MM.1S (cell line): ENCODE results near the gene CUL3.

Source experiments
- DNase-seq: peaks from one replicate; pipeline ENCODE4 v3.0.0-alpha.2; 2015
- H2AFZ ChIP-seq: fragments of 300-600 bp; sonication (generic); 2 replicates; pipeline ENCODE4 v1.6.0; 2016; ENCODE audit warnings: antibody characterized with exemption, low read length
- H3F3A ChIP-seq: fragments of 300-600 bp; sonication (generic); 2 replicates; pipeline ENCODE4 v1.6.1; 2016; ENCODE audit warnings: mild to moderate bottlenecking, antibody characterized with exemption, low read length, moderate library complexity, mixed read lengths; ENCODE audit not compliant: insufficient read depth
- H3K27ac ChIP-seq: fragments of 300-600 bp; sonication (generic); 2 replicates; pipeline ENCODE4 v1.5.1; 2016; ENCODE audit warnings: mild to moderate bottlenecking, low read length
- H3K27me3 ChIP-seq: fragments of 300-600 bp; sonication (generic); replicated peaks from 2 replicates; pipeline ENCODE4 v1.6.0; 2016; ENCODE audit warnings: low read length; ENCODE audit not compliant: insufficient read depth
- H3K36me3 ChIP-seq: fragments of 300-600 bp; sonication (generic); replicated peaks from 2 replicates; pipeline ENCODE4 v1.6.1; 2016; ENCODE audit warnings: mild to moderate bottlenecking, low read length, mixed read lengths; ENCODE audit not compliant: insufficient read depth
- H3K4me1 ChIP-seq: fragments of 300-600 bp; sonication (generic); 2 replicates; pipeline ENCODE4 v1.6.1; 2016; ENCODE audit warnings: low read length, mixed read lengths
- H3K4me2 ChIP-seq: fragments of 300-600 bp; sonication (generic); 2 replicates; pipeline ENCODE4 v1.6.0; 2016; ENCODE audit warnings: low read depth, low read length
- H3K4me3 ChIP-seq: fragments of 300-600 bp; sonication (generic); 2 replicates; pipeline ENCODE4 v1.5.1; 2016; ENCODE audit warnings: low read length, mixed read lengths
- H3K79me2 ChIP-seq: fragments of 300-600 bp; sonication (generic); 2 replicates; pipeline ENCODE4 v1.6.1; 2016; ENCODE audit warnings: mixed run types, low read length, mixed read lengths
- H3K9ac ChIP-seq: fragments of 300-600 bp; sonication (generic); 2 replicates; pipeline ENCODE4 v1.6.1; 2016; ENCODE audit warnings: low read length, mixed read lengths
- H3K9me2 ChIP-seq: fragments of 300-600 bp; sonication (generic); replicated peaks from 2 replicates; pipeline ENCODE4 v1.6.1; 2016; ENCODE audit warnings: mild to moderate bottlenecking, low read length, mixed read lengths; ENCODE audit not compliant: insufficient read depth
- H3K9me3 ChIP-seq: fragments of 300-600 bp; sonication (generic); replicated peaks from 2 replicates; pipeline ENCODE4 v1.6.1; 2016; ENCODE audit warnings: mild to moderate bottlenecking, low read length, mixed read lengths; ENCODE audit not compliant: insufficient read depth
- H4K20me1 ChIP-seq: fragments of 300-600 bp; sonication (generic); 2 replicates; pipeline ENCODE4 v1.6.1; 2016; ENCODE audit warnings: mild to moderate bottlenecking, low read length, moderate library complexity, mixed read lengths; ENCODE audit not compliant: insufficient read depth
- EZH2 ChIP-seq: fragments of 300-600 bp; sonication (generic); optimal IDR thresholded peaks from 2 replicates; pipeline ENCODE3; 2017; ENCODE audit warnings: low read depth, mild to moderate bottlenecking, antibody characterized with exemption, low read length, mixed read lengths
- EZH2phosphoT487 ChIP-seq: fragments of 300-600 bp; sonication (generic); IDR thresholded peaks from 2 replicates; pipeline ENCODE4 v1.6.1; 2018; ENCODE audit warnings: antibody characterized with exemption, low read length
- TF ChIP-seq, protein P1 (sequence below): fragments of 300-600 bp; sonication (generic); IDR thresholded peaks from 2 replicates; pipeline ENCODE4 v1.5.1; 2016; ENCODE audit warnings: antibody characterized with exemption, low read length, mixed read lengths

The CUL3 gene

GRCh38 chr2:224598678-224599077 lies 13.5 kb upstream of the CUL3 start:
- Histone ChIP-seq H3F3A (no peaks in the 10 kb centered on the region), H3K9me3 (no peaks in the 10 kb centered on the region), H3K4me2 (no peak overlapping the region), H4K20me1 (no peaks in the 10 kb centered on the region), H3K36me3 (no peaks in the 10 kb centered on the region), H3K27me3 (no peaks in the 10 kb centered on the region), H3K4me1 (no peaks in the 10 kb centered on the region), H3K79me2 (no peaks in the 10 kb centered on the region), H3K27ac (no peak overlapping the region), H3K4me3 (no peak overlapping the region), H3K9me2 (no peaks in the 10 kb centered on the region), H2AFZ (no peak overlapping the region), H3K9ac (no peak overlapping the region)
- DNase-seq = no peak
- TF ChIP-seq EZH2 = no peak

GRCh38 chr2:224596289-224596688 lies 11.1 kb upstream of the CUL3 start:
- H2AFZ ChIP-seq = no peak overlapping the region
- H3K4me2 ChIP-seq = no peak overlapping the region
- TF ChIP-seq, protein P1, sequence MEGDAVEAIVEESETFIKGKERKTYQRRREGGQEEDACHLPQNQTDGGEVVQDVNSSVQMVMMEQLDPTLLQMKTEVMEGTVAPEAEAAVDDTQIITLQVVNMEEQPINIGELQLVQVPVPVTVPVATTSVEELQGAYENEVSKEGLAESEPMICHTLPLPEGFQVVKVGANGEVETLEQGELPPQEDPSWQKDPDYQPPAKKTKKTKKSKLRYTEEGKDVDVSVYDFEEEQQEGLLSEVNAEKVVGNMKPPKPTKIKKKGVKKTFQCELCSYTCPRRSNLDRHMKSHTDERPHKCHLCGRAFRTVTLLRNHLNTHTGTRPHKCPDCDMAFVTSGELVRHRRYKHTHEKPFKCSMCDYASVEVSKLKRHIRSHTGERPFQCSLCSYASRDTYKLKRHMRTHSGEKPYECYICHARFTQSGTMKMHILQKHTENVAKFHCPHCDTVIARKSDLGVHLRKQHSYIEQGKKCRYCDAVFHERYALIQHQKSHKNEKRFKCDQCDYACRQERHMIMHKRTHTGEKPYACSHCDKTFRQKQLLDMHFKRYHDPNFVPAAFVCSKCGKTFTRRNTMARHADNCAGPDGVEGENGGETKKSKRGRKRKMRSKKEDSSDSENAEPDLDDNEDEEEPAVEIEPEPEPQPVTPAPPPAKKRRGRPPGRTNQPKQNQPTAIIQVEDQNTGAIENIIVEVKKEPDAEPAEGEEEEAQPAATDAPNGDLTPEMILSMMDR = no peak
- no peak for TF ChIP-seq EZH2
- TF ChIP-seq EZH2phosphoT487 = no peak

DNA sequence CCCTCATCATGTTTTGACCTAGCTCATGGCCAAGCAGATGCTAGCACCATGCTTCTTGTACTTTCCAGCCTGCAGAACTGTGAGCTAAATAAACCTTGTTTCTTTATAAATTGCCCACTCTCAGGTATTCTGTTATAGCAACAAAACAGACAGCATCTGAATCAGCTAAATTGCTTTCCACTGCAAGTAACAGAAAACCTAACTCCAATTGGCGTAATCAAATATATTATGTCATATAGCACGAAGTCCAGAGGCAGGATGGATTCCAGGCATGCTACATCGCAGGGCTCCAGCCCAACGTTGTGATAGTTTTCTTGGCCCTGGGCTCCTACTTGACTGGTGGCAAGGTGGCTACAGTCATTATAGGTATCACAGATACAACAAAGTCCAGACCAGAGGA lies 10.4 kb upstream of the CUL3 start:
- Histone ChIP-seq H3K9me3 (no peaks in the 10 kb centered on the region), H3K27ac (no peak overlapping the region), H3K4me3 (no peak overlapping the region), H3K36me3 (no peaks in the 10 kb centered on the region), H3K9me2 (no peaks in the 10 kb centered on the region), H3K79me2 (no peaks in the 10 kb centered on the region), H3K4me1 (no peaks in the 10 kb centered on the region), H3F3A (no peaks in the 10 kb centered on the region), H3K9ac (no peak overlapping the region), H3K27me3 (no peaks in the 10 kb centered on the region), H3K4me2 (no peak overlapping the region), H4K20me1 (no peaks in the 10 kb centered on the region), H2AFZ (no peak overlapping the region)
- TF ChIP-seq EZH2phosphoT487 (no peak), EZH2 (no peak)
- TF ChIP-seq, protein P1 = no peak
- no peak for DNase-seq

More at GRCh38 chr2:224596289-224596688, 11.1 kb upstream of the CUL3 start:
- no peaks in the 10 kb centered on the region for H3K9me3 ChIP-seq
- no peaks in the 10 kb centered on the region for H3F3A ChIP-seq
- no peaks in the 10 kb centered on the region for H3K9me2 ChIP-seq
- no peak for DNase-seq
- H3K27ac ChIP-seq = no peak overlapping the region
- no peaks in the 10 kb centered on the region for H4K20me1 ChIP-seq
- no peaks in the 10 kb centered on the region for H3K79me2 ChIP-seq
- H3K4me1 ChIP-seq = no peaks in the 10 kb centered on the region
- H3K27me3 ChIP-seq = no peaks in the 10 kb centered on the region
- no peak overlapping the region for H3K9ac ChIP-seq
- no peak overlapping the region for H3K4me3 ChIP-seq
- no peaks in the 10 kb centered on the region for H3K36me3 ChIP-seq

DNA sequence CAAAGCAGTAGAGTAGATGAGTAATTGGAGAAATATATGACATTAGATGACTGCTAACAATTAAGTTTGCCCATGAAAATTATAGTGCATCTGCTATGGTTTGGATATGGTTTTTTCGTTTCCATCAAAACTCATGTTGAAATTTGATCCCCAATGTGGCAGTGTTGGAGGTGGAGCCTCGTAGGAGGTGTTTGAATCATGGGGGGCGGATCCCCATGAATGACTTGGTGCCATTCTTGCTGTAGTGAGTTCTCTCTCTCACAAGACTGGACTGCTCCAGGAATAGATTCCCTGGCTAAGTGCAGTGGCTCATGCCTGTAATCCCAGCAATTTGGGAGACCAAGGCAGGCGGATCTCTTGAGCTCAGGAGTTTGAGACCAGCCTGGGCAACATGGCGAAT lies 9.7 kb upstream of the CUL3 start:
- TF ChIP-seq, protein P1 = no peak
- TF ChIP-seq EZH2phosphoT487 (no peak), EZH2 (no peak)
- no peak overlapping the region for H3K4me2 ChIP-seq
- H3K36me3 ChIP-seq = no peaks in the 10 kb centered on the region
- no peak overlapping the region for H3K9ac ChIP-seq
- no peaks in the 10 kb centered on the region for H3F3A ChIP-seq
- DNase-seq = no peak
- H3K79me2 ChIP-seq = no peaks in the 10 kb centered on the region
- no peaks in the 10 kb centered on the region for H3K9me3 ChIP-seq
- H2AFZ ChIP-seq = no peak overlapping the region
- no peak overlapping the region for H3K27ac ChIP-seq
- no peaks in the 10 kb centered on the region for H4K20me1 ChIP-seq
- no peaks in the 10 kb centered on the region for H3K9me2 ChIP-seq
- H3K4me1 ChIP-seq = no peaks in the 10 kb centered on the region
- no peak overlapping the region for H3K4me3 ChIP-seq
- no peaks in the 10 kb centered on the region for H3K27me3 ChIP-seq
